Ishikawa (cell line): ENCODE data around the gene RMI2.

Experiments used
- CEBPB ChIP-seq: IDR thresholded peaks from 2 replicates; pipeline ENCODE4 v1.6.1; 2012
- EGR1 ChIP-seq: IDR thresholded peaks from 2 replicates; pipeline ENCODE4 v1.6.1; 2012
- EP300 ChIP-seq: IDR thresholded peaks from 2 replicates; pipeline ENCODE4 v1.6.1; 2012; ENCODE audit warnings: borderline replicate concordance
- TAF1 ChIP-seq: IDR thresholded peaks from 2 replicates; pipeline ENCODE4 v1.6.1; 2012; ENCODE audit warnings: low read depth, mild to moderate bottlenecking
- TCF12 ChIP-seq: IDR thresholded peaks from 2 replicates; pipeline ENCODE4 v1.6.1; 2012; ENCODE audit warnings: low read depth
- YY1 ChIP-seq: IDR thresholded peaks from 2 replicates; pipeline ENCODE4 v1.6.1; 2012; ENCODE audit warnings: low read depth
- TF ChIP-seq, protein P1 (sequence below): IDR thresholded peaks from 2 replicates; pipeline ENCODE4 v1.6.1; 2012

DNA sequence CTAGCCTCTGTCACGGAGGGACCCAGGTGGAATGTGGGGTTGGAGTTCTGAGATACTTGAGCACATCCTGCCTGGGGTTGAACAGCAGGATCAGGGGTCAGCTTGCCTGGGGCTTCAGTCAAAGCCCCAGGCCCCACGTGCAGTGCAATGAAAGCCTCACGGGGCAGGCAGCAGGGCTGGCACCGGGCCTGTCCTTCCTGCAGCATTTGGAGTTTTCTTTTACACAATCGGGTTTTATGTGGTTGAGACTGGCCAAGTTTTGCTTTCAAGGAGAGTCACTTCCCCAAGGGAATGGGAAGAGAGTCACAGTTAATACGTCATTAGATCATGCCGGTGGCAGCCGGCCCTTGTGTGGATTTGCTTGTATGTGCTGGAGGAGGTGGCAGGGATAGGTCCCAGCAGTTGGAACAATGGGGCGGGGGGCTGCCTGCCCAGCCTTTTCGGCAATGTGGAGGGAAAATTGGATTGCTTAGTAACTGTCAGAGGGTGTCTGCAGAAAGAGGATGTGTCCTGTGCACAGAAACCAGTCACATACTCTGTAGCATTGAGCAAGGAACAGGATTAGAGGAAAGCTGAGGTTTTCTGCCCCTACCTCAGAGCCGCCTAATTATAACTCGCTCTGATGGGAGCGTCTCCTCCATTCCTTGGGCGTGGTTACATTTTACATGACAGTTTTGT lies 4.5 kb downstream of the RMI2 start:
- no peak for TF ChIP-seq EP300
- TF ChIP-seq TAF1: no peak
- no peak for TF ChIP-seq CEBPB
- TF ChIP-seq, protein P1, sequence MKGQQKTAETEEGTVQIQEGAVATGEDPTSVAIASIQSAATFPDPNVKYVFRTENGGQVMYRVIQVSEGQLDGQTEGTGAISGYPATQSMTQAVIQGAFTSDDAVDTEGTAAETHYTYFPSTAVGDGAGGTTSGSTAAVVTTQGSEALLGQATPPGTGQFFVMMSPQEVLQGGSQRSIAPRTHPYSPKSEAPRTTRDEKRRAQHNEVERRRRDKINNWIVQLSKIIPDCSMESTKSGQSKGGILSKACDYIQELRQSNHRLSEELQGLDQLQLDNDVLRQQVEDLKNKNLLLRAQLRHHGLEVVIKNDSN: no peak
- TF ChIP-seq EGR1: no peak
- TF ChIP-seq TCF12: no peak
- no peak for TF ChIP-seq YY1
